GM21576 (cell line): ENCODE results near the gene NAALADL2.

Source experiments
- ATAC-seq: cut with Tn5 transposase; IDR thresholded peaks from one replicate; pipeline ENCODE4 v1.9.1; 2021; ENCODE audit warnings: mild to moderate bottlenecking, moderate library complexity; ENCODE audit not compliant: unreplicated experiment

The NAALADL2 gene

DNA sequence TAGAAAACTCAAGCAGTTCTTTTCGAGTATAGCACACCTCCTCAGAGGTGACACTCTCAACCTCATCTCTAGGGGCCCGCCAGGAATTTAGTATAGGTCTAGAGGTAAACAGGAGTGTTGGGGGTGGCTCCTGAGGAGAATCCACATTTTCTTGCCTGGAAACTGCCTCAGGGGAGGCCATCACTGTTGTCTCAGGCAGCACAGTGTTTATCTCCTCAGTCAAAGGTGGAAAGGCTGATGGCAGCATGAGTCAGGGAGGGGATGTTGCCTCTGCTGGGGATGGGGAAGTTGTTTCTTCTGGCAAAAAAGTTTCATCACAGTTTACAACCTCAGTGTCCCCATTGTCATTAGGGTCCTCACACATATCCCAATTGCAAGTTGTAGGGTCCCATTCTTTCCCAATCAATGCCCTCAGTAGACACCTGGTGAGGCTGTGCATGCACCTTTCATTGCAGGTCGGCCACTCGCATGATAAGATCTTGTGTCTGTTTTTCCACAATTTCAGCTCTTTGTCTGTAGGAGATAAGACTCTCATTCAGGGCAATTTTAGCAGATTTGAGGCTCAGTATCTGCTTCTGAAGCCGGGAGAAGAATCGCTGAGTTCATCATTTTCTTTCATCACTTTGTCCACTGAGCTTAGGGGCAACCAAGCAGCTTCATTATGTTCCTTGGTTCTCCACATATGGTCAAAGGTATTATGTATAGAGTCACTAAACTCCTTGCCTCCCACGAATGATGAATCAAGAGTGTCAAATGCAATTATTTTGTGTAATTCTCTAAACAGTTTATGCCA is 25.8 kb downstream of the NAALADL2 start:
- no peak for ATAC-seq

DNA sequence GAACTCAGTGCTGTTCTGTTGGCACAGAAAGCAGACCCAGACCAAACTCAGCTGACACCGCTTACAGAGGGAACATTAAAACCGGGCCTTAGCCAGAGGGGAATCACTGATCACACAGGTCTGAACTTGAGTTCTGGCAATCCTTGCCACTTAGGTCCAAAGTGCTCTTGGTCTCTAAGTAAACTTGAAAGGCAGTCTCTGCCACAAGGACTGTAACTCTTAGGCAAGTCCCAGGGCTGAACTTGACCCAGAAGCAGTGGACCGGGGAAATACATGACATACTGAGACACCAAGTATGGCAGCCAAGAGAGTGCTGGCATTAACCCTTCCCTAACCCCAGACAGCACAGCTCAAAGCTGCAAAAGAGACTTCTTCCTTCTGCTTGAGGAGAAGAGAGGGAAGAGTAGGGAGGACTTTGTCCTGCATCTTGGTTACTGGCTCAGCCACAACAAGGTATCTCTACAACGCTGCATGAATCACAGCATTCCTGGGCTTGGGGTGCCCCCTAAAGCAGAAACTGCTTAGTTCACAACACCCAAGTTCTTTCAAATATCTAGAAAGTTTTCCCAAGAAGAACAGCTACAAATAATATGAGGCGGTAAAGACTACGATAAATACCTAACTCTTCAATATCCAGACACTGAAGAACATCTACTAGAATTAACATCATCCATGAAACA is 32.5 kb downstream of the NAALADL2 start:
- ATAC-seq, result no peak

DNA sequence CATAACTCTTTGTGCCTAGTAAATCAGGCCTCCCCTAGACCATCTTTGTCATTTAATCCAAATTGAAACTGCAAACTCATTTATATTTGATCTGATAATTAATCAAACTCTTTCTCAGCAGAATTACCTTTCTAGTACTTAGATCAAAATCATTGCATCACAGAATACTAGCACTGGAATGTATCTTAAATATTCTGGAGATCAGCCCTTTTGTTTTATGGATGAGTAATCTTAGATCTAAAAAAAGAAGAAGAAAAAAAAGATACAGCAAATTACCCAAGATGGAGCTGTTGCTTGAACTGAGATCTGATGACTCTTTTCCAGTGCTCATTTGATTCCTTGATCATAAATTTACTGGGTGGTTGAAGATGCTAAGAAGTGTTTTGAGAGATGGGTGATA is 47.9 kb downstream of the NAALADL2 start:
- no peak for ATAC-seq

DNA sequence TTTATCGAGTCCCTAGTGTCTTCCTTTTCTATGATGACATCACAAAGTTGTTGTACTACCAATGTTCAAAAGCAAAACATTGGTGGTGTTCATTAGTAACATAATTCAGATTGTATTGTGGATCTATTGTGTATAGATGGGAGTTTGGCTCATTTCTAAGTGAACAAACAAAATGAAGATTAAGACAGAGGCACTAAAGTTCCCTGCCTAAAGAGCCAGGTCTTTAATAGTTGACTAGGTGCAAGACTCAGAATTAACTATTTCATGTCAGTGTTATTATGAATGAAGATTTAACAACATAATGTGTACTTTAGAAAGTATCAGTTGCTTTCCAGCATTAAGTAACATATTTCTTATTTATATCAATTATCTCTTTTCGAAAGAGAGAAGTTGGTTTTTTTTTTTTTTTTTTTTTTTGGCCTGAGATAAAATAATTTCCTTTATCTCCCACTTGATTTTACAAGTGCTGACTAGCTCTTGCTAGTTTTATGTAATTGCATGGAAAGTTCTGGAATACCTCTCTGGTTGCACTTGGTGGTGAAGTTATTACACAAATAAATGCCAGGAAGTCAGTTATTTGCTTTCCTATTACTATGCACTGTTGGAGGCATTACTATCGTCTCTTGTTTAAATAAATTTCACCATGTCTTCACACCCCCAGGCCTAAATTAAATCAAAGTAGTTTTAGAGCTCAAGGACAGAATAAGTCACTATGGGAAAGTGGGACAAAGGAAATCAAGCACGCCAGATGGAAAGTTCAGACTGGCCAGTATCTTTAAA is 48.7 kb downstream of the NAALADL2 start:
- ATAC-seq, result no peak

DNA sequence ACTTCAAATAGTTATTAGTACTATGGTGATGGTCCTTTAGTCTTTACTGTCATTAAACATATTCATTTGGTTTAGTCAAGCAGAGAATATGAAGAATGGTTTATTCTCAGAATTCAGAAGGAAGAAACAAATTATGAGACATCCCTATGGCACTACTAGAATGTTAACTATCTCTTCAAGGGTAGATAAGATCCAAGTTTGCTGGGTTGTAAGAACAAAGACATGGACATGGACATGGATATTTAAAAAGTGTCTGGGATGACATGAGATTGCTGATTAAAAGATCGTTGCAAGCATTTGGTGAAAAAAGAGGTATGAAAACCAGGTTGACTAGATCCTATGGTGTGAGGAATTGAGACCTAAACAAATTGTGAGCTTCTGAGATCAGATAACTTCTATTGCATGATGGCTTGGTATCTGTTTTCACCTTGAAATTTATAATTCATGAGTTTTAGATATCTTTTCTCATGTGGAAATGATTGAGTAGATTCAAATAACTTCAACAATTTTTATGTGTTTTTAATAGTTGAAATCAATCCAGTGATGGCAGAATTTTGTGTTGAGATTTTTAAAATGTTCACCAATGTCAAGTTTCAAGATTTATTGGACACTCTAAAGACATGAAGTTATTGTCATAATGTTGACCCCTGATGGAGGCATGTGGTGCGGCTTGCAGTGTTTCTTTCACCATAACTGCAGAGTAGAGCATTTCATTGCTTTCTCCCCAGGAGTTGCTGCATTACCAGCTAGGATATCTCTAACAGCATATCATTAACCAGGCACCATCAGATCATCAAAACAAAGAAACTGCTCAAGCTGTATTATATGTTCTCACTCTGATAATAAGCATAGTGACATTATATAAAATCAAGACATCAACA is 72.6 kb downstream of the NAALADL2 start:
- no peak for ATAC-seq

DNA sequence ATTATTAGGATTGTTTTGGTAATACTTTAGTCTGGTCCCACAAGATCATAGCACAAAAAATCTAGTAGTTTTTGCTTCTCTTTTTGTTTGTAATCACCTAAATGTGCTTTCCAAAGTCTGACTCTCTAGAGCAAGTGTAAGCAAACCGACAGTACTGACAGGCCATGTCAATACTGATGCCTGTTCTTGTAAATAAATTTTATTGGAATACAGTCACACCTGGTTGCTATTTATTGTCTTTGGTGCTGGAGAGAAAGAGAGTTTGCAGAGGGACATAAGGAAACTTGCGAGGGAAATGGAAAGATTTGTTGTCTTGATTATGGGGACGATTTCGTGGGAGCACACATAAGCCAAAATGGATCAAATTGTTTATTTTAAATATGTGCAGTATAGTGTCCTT is 77.5 kb downstream of the NAALADL2 start:
- ATAC-seq, result no peak

DNA sequence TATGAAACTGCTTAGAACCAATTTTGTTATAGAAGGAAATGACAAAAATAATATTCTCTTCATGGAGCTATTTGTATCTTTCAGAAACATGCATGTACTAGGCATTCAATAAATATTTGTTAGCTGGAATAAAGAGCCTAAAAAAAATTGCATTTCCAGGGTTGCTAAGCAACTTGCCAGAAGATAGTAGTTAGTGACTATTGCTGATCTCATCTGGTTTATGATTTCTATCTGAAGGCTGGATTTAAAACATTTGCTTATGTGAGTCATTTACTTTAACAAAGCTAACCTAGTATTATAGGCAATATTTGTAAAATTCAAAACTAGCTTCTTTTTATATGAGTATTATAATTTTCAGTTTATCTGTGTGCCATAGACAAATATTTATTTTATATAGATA is 78.3 kb downstream of the NAALADL2 start:
- ATAC-seq, result no peak

DNA sequence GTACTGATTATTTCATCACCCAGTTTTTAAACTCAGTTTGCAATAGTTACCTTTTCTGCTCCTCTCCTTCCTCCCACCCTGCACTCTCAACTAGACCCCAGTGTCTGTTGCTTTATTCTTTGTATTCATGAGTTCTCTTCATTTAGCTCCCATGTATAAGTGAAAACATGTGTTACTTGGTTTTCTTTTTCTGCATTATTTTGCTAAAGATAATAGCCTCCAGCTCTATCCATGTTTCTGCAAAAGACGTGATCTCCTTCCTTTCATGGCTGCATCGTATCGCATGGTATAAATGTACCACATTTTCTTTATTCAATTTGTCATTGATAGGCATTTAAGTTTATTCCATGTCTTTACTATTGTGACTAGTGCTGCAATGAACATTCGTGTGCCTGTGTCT is 79.0 kb downstream of the NAALADL2 start:
- ATAC-seq, result no peak

DNA sequence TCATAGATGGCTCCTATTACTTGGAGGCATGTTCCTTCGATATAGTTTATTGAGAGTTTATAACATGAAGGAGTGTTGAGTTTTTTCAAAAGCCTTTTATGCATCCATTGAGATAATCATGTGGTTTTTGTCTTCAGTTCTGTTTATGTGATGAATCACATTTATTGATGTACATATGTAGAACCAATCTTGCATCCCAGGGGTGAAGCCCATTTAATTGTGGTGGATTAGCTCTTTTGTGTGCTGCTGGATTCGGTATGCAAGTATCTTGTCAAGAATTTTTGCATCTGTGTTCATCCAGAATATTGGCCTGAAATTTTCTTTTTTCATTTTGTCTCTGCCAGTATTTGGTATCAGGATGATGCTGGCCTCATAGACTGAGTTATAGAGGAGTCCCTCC is 81.0 kb downstream of the NAALADL2 start:
- no peak for ATAC-seq

DNA sequence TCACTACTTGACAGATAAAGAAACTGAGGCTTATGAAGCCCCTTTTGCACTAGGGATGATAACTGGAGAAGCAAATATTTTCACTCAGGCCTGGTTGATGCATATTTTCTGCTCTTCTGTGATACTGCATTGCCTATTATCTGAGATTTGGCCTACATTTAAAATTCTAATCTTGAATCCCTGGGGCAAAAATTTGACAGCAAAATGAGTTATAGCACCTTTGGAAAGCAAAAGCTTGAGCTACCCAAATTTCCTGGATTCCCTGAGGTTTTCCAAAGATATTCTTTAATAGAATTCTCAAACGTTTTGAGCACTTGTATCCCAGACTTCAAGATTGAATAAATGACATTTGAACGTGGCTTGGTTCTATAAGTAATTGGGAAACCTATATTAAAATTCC is 86.1 kb downstream of the NAALADL2 start:
- no peak for ATAC-seq

DNA sequence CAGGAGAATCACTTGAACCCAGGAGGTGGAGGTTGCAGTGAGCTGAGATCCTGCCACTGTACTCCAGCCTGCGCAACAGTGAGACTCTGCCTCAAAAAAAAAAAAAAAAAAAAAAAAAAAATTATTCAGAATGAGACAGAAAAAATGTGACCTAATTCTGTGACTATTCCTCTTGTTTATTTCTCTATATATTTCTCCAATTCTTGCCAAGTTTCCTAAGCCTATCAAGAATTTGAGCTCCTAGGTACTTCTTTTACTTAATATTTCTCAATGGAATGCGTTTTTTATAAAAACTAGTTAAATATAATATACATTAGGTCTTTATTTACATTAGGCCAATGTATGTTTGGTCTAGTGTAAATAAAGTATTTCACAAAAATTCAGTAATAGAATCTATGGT is 86.8 kb downstream of the NAALADL2 start:
- no peak for ATAC-seq

DNA sequence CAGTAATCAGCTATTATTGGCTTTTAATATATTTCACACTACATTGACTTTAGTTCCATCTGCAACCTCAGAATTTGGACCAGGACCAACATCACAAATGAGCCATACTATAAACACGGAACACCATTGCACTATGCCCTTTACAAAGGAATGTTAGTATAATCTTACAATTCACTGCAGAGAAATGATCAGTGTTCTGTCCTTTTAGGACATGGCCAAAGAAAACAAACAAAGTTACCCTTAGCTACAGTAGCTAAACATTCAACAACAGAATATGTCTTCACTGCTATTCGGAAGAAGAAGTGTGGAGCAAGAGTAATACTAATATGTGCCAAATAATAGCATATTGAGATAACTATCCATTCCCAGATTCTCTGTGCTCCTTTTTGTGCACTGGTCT is 90.4 kb downstream of the NAALADL2 start:
- no peak for ATAC-seq

DNA sequence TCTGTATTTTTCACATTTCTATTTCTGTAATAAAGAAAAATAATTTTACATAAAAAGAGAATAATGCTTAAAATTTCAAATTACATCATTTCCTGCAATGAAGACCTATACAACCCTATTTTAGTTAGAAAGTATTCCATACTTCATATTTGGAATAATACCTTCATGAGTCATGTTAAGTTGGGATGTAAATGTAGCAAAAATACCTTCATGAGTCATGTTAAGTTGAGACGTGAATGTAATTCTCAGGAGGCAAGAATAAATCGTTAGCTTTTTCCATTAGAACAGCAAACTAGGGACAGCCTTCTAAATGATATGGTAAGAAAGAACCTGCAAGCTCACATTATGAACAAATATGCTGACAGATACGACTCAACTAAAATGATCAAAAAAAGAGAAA is 91.9 kb downstream of the NAALADL2 start:
- no peak for ATAC-seq

DNA sequence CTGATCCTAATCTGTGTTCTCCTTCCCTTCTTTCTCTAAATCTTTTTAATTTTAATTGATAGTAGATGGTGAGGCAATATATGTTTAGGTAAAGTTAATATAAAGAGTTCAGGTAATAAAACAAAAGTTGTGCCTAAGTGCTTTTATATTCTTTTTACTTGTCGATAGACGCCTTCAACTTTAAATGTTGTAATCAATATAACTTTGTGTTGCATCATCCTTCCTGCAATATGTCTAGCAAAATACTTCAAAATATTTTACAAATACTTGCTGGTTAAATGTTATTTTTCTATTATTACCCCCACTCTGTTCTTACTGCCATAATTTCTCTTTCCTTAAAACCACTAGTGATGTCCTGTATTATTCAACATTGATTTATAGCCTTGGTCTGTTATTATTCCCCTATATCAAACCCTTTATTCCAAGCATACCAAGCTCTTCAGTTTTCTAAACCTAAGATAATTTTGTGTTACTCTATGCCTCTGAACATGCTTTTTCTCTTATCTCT is 92.4 kb downstream of the NAALADL2 start:
- ATAC-seq, result no peak

DNA sequence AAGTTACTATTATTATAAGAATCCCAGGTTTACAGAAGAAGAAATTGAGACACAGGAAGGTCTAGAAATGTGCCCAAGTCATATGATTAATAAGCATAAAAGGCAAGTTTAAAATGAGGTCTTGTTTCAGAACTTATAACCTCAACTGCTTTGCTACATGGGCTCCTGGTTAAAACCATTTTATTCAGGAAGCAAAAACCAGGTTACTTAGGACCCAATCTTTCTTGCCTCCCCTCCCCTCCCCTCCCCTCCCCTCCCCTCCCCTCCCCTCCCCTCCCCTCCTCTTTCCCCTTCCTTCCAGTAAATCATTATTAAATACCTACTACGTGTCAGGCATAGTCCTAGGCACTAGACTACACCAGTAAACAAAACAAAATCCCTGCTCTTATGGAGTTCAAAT is 93.9 kb downstream of the NAALADL2 start:
- no peak for ATAC-seq

DNA sequence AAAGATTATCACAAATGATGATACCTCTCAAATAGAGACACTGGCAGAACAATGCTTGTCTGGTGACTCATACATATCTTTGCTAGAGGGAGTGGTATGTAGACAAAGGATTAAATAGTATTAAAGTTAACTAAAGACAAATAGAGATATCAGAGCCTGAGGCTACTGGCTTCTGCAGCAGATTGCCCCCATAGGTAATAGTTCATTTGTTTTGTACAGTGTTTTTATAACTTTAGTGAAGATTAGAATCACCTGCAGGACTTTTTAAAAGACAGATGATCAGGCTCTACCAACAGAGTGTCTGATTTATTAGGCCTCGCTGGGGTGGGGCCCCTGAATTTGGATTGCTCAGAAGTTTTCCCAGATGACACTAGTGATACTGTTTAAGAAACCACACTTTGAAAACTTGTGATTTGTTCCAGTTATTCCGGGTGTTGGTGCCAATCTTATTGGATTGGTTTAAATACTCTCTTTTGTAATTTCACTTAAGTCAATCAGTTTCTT is 96.4 kb downstream of the NAALADL2 start:
- no peak for ATAC-seq

DNA sequence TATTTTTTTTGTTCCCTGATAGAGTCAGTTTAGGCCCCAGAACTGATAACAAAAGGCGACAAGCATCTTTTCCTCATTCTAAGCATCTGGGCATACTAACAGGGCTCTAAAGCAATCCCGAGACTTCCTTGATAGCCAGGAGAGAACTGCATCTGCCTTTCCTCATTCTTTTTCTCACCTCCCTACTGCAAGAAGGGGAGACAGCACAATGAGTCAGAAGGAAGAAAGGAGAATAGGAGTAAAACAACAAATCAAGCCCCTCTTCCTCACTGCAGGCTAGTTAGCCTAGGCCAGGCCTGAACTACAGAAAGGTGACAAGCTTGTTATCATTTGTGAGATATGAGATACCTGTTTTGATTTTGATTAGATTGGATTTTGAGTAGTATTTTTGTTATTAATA is 97.9 kb downstream of the NAALADL2 start:
- ATAC-seq, result no peak

DNA sequence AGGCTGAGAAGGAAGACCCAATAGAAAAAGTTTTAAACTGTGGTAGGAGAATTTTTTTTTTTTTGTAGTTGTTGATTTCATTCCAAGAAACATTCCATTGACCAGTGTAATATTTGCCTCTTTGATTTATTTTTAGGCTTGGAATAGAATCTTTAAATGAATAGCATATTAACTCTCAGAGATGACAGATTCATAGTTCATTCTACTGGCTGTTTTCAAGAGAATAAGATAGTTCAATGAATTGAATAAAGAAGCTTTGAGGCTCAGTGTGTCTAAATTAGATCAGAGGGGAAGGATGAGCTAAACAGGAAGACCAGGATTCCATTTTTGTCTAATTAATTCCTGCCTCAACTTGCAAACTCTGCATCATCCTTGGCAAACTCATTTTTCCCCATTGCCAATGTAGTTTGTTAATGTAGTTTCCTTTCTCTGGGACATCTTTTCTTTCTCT is 98.4 kb downstream of the NAALADL2 start:
- ATAC-seq, result no peak

DNA sequence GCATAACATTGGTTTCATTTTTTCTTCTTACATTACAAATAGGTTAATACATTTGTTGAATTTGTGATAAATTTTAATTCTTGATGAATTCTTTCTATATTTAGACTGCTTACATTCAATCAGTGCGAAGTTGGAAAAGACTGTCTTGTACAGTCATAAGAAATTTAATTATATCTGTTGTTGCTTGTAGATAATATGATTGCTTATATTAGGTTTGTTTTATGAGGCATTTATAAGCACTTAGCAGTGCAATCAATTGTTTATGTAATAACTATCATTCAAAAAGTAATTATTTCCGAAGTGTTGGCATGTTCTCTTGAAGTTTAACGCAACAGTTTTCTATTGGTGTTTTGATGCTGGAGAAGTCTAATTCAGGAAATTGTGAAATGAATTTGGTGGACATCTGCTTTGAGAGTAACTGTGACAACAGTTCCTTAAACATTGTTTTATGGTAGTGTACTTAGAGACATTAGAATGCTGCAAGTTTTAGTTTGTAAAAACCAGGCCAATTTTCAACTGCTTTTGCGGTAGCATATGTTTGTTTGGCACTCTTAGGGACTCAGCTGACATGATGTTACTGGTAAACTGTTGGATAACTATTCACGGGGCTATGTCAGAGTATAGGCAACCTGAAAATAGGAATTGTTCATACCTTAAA is 99.7 kb downstream of the NAALADL2 start:
- no peak for ATAC-seq

DNA sequence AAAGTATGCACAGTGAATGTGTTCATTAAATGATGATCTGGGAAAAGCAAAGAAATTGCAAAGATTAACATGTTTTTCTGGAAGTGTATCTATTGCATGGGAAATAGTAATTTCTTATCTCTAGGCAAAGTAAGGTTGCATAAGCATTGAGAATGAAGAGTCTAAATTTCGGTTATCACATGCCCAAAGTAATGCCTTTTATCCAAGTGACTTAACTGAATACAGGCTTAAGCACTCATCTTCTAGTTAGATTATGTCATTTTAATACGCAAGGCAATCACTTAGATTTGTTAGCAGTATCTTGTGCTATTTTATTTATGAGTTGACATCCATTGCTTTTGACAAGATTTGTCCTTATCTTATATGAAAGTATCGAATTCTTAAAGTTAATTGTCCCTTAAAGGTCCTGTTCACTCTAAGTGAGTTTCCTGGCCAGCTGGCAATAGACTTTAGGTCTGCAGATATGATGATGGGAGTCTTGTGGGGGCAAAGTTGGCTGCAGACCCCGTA is 100.5 kb downstream of the NAALADL2 start:
- no peak for ATAC-seq
